Astrocyte (in vitro differentiated cells and primary cell): Measurements from ENCODE around the gene DOK5.

Experiments
- CTCF ChIP-seq: IDR thresholded peaks from 2 replicates; pipeline ENCODE4 v1.5.1; 2011; ENCODE audit warnings: low read depth, mild to moderate bottlenecking, inconsistent platforms, low read length, moderate library complexity; ENCODE audit not compliant: insufficient read depth
- EZH2 ChIP-seq: IDR thresholded peaks from 2 replicates; pipeline ENCODE4 v1.6.1; 2012; ENCODE audit warnings: mild to moderate bottlenecking, low read length, inconsistent platforms; ENCODE audit not compliant: insufficient read depth

DNA sequence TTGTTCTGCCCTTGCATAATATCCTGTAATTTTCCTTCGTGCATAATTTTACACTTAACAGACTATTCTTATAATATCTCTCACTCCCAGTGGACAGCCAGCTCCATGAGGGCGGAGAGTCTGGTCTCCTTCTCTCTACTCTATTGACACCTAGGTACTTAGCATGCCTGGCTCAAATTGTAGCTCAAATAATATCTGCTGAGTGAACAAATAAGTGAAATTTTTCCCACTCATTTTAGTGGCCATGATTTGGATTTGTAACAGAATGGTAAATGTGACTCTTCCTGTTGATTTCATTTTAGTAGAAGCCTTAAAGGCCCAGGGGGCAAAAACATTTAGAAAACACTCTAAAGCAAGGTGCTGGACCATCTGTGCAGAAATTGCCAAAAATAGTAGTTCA, 7.8 kb upstream of the DOK5 start:
- TF ChIP-seq CTCF (no peak), EZH2 (no peak)
